Measurements from ENCODE around the gene LRRC42. TPM values are rescaled to one million over a fixed set of nuclear protein-coding genes. Genes with fewer than 3 reads are reported as not detected.

LRRC42 gene
- total RNA-seq, 4 donors from 2014 or later, result 18.7 to 24.3 (median 23.3) TPM

GRCh38 chr1:54004481-54005049, 58.4 kb downstream of the LRRC42 start:
- Histone ChIP-seq H3K36me3 (no peaks in the 10 kb centered on the region), H3K4me3 (no peak overlapping the region), H3K9me3 (no peaks in the 10 kb centered on the region), H3K27ac (no peak overlapping the region), H3K4me1 (peaks cover 0 to 14% (median 0%) of the 10 kb centered on the region in 3 donors), H3K27me3 (peaks cover 0 to 21% (median 0%) of the 10 kb centered on the region in 4 donors)
- TF ChIP-seq CTCF (IDR thresholded peaks at IDR 0.05) (no peak), POLR2A (IDR thresholded peaks at IDR 0.05) (no peak)
- WGBS, 2 donors, result no CpG with 5 or more reads among the region's 27 CpGs
- no peak for DNase-seq
- intact Hi-C loops (cut with DNase I), result no loop called here

DNA sequence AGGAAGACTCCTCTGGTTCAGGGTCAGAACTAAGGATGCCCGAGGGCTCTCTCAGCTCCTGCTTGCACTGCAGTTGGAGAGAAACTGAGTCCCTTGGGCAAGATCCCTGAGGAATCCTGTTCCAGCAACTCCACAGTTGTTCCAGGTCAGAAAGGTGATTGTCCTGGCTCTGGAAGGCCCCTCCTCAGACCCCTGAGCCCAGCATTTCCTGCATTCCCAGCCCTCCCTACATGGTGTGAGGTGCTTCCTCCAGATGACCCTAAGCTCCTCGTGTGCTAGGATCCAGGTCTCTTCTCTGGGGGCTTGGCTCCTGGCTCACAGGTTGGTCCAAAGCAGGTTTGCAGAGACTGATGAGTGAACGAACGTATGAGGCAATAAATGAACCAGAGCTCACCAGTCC, 60.4 kb downstream of the LRRC42 start:
- intact Hi-C loops (cut with DNase I), result no loop called here
- H3K27ac ChIP-seq, result no peak overlapping the region
- DNase-seq, result no peak
- TF ChIP-seq POLR2A (IDR thresholded peaks at IDR 0.05) (no peak), CTCF (IDR thresholded peaks at IDR 0.05) (no peak)
- peaks cover 0 to 26% (median 0%) of the 10 kb centered on the region in 4 donors for H3K27me3 ChIP-seq
- H3K9me3 ChIP-seq, result no peaks in the 10 kb centered on the region
- no peak overlapping the region for H3K4me3 ChIP-seq
- peaks cover 0 to 11% (median 0%) of the 10 kb centered on the region in 3 donors for H3K4me1 ChIP-seq
- no peaks in the 10 kb centered on the region for H3K36me3 ChIP-seq
- WGBS, 2 donors, result 64 to 77% methylated on average over 3 to 4 of the region's 4 CpGs

DNA sequence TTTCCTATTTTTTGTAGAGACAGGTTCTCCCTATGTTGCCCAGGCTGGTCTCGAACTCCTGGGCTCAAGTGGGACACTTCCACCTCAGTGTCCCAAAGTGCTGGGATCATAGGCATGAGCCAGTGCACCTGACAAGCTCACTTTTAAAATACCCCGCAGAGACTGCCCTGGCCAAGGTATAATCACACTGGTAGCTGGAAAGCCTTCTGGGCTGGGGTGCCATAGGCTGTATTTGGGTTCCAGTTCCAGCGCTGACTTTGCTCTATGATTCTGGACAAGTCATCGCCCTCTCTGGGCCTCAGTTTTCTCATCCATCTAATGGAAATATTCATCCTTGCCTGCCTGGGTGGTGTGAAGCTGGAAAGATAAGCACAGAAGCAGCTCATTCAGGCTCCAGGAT, 61.5 kb downstream of the LRRC42 start:
- H3K9me3 ChIP-seq, result no peaks in the 10 kb centered on the region
- TF ChIP-seq POLR2A (IDR thresholded peaks at IDR 0.05), result no peak
- TF ChIP-seq CTCF (IDR thresholded peaks at IDR 0.05), result no peak
- 79 to 89% methylated on average over 2 to 3 of the region's 4 CpGs for WGBS, 2 donors
- no peaks in the 10 kb centered on the region for H3K36me3 ChIP-seq
- no peak overlapping the region for H3K27ac ChIP-seq
- H3K27me3 ChIP-seq, result peaks cover 0 to 32% (median 0%) of the 10 kb centered on the region in 4 donors
- no peak for DNase-seq
- H3K4me1 ChIP-seq, result no peaks in the 10 kb centered on the region
- intact Hi-C loops (cut with DNase I), result no loop called here
- H3K4me3 ChIP-seq, result no peak overlapping the region

DNA sequence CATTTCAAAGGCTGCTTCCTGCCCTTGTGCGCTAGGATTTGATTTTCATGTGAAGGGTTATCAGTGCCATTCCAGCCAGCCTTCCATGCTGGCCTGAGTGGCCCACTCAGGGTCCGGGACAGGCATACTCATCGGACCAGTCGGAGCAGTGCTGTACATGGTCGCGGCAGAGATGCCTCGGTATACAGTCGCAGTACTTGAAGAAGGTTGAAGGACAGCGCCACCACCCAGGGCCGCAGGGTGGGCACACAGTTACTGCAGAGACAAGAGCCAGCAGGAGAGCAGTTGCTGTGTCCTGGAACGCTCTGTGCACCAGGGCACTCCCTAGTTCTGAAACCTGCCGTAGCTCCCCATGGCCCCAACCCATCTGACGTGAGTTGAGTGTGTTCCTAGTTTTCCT, 62.7 kb downstream of the LRRC42 start:
- 79 to 100% methylated on average over 4 to 7 of the region's 13 CpGs for WGBS, 2 donors
- Histone ChIP-seq H3K9me3 (no peaks in the 10 kb centered on the region), H3K4me3 (no peak overlapping the region), H3K4me1 (no peaks in the 10 kb centered on the region), H3K27me3 (peaks cover 0 to 44% (median 0%) of the 10 kb centered on the region in 4 donors), H3K36me3 (no peaks in the 10 kb centered on the region), H3K27ac (no peak overlapping the region)
- no peak for DNase-seq
- no peak for TF ChIP-seq POLR2A (IDR thresholded peaks at IDR 0.05)
- TF ChIP-seq CTCF (IDR thresholded peaks at IDR 0.05), result no peak
- intact Hi-C loops (cut with DNase I), result no loop called here

- H3K4me1 ChIP-seq, result peaks cover 0 to 4% (median 0%) of the 10 kb centered on the region in 3 donors
- DNase-seq, result no peak
- intact Hi-C loops (cut with DNase I), result no loop called here
- WGBS, 2 donors, result 80 to 89% methylated on average over 3 to 4 of the region's 4 CpGs
- H3K9me3 ChIP-seq, result no peaks in the 10 kb centered on the region
- no peak for TF ChIP-seq CTCF (IDR thresholded peaks at IDR 0.05)
- no peak for TF ChIP-seq POLR2A (IDR thresholded peaks at IDR 0.05)
- H3K36me3 ChIP-seq, result no peaks in the 10 kb centered on the region
- no peak overlapping the region for H3K4me3 ChIP-seq
- H3K27me3 ChIP-seq, result peaks cover 0 to 48% (median 0%) of the 10 kb centered on the region in 4 donors
- H3K27ac ChIP-seq, result no peak overlapping the region
Measured at GRCh38 chr1:54009406-54009805, 63.3 kb downstream of the LRRC42 start.

All from esophagus squamous epithelium (tissue), 5 donors.